Left colon (tissue), 2 donors: ENCODE measurements around the gene NAALADL2. TPM values are rescaled to one million over a fixed set of nuclear protein-coding genes. Genes with fewer than 3 reads are reported as not detected.
A peak's percentile ranks its signal among the peaks of the same experiment; 100 is the strongest.

Experiments
- ATAC-seq: fragments of 200-7000 bp; cut with Tn5 transposase; one replicate; pipeline ENCODE4 v1.9.1; 2020; ENCODE audit warnings: mild to moderate bottlenecking, moderate library complexity
- DNase-seq, 2 donors: peaks; one replicate each; pipeline ENCODE4 v3.0.0-alpha.2; 2020
- intact Hi-C, 2 donors: fragments of 100-400 bp; cut with DNase I in 1 of 2; cut with micrococcal nuclease in 1 of 2; formaldehyde crosslinking; loops; one replicate each; pipeline versions ENCODE4 v1.11.2 to v1.14.0; 2022; cut with DNase I, micrococcal nuclease
- total RNA-seq, 2 donors: library from RNA; stranded (reverse); fragmentation: NEBNext Ultra II Directional; extraction: Animal tissue kit (Norgen Biotek cat#: 25700); gene quantifications; one replicate each; pipeline ENCODE4 v1.2.1, GENCODE V29; 2021
- donor health status: DM: no; HTN: no; CAD: no.
- donor health status: DM: yes; HTN: yes; CAD: no.

Gene NAALADL2
- total RNA-seq, 2 donors from 2014 or later, result 20.7 to 21.1 TPM

DNA sequence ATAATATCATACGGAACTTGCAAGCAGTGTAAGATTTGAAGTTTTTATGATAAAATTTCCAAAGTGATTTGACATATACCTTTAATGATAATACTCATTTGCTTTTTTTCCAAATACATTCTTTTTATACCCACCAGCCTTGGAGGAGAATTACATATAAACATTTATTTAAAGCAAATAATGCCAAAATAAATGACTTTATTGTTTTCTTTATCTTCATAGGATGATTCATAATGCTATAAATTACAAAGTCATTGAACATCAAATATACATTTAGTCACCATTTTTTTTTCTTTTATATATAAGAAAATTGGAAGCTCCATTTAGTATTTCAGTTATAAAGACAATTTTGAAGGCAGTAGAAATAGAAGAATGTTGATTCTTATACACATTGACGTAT, 450.9 kb downstream of the NAALADL2 start:
- no peak for ATAC-seq

DNA sequence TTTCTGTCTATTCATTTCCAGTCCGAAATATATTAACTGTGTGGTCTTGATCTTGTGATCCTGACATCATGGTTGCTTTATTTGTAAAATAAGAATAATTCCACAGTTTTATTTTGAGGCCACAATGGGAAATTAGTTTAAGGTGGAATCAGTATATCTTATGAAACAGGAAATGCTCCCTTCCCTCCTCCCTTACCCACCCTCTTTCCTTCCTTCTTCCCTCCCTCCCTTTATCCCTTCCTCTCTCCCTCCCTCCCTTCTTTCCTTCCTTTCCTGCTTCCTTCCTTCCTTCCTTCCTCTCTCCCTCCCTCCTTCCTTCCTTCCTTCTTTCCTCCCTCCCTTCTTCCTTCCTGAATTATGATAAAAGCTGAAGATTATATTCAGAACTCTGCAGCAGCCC, 452.3 kb downstream of the NAALADL2 start:
- no peak for ATAC-seq
- no peak for DNase-seq
- intact Hi-C loops, result no loop called here

More for the DNA sequence above, 450.9 kb downstream of the NAALADL2 start:
- DNase-seq, result no peak
- intact Hi-C loops, result no loop called here

DNA sequence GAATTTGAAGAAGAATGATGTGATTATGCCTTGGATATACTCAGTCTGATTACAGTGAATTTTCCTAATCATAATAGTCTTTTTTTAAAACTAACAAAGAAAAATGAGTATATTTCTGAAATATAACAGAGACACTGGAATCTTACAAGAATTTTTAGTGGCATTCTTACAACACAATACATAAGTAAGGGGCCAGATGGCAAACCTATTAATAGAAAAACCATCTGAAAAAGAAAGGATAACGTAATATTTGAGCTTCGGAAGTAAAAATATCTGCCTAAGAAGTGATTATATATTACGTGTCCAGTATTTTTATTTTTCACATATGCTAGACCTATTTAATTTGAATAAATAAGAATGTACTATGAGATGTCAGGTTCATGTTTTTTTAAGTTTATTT, 452.8 kb downstream of the NAALADL2 start:
- DNase-seq, result no peak
- no peak for ATAC-seq

DNA sequence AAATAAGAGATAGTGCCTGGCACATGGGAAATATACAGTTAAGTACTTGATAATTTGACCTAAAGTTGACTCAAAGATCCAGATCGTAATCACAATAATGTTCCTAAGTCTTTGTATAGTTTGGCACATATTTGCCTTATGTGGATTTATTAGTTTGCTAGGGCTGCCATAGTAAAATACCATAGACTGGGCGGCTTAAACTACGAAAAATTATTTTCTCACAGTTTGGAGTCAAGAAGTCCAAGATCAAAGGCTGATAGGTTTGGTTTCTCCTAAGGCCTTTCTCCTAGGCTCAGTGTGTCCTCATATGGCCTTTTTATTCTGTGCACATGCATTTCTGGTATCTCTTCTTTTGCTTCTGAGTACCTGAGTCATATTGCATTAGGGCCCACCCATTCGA, 453.7 kb downstream of the NAALADL2 start:
- ATAC-seq, result no peak

More for the DNA sequence above, 452.8 kb downstream of the NAALADL2 start:
- intact Hi-C loops, result no loop called here

DNA sequence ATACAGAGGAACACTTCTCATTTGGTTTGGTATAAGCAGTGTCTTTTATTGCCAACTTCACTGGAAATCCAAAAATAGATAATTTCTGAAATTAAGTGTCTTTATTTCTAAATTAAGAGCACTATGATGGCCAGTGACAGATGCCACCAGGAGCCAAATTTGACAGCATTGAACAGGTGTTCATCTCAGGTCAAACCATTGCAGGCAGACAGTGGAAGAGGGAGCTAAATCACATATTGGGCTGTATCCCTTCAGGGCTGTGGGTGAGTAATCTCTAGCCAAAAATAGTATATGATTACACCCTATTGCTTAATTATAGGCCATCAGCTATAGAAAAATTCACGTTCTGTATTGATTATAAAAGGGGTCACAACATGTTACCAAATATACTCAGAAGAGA, 457.7 kb downstream of the NAALADL2 start:
- intact Hi-C loops, result no loop called here
- no peak for DNase-seq
- no peak for ATAC-seq

More for the DNA sequence above, 453.7 kb downstream of the NAALADL2 start:
- no peak for DNase-seq
- intact Hi-C loops, result no loop called here

DNA sequence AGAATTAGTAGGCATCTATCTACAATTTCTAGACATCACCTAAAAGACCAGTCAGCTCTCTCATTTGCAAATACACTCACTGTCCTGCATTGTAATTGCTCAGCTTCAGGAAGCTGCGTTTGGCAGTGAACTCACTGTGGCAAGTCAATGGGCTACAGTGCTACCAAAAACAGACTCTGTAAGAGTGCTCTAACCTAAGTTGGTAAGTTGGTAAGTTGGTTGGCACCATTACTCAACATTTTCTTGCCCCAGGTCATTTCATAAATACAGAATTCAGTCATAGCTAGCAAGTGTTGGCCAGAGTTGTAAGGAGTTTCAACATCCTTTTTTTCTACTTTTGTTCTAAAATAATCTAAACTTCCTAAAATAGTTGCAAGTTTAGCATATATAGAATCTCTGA, 466.3 kb downstream of the NAALADL2 start:
- DNase-seq (no peak), ATAC-seq (no peak)
- intact Hi-C loops, result no loop called here

DNA sequence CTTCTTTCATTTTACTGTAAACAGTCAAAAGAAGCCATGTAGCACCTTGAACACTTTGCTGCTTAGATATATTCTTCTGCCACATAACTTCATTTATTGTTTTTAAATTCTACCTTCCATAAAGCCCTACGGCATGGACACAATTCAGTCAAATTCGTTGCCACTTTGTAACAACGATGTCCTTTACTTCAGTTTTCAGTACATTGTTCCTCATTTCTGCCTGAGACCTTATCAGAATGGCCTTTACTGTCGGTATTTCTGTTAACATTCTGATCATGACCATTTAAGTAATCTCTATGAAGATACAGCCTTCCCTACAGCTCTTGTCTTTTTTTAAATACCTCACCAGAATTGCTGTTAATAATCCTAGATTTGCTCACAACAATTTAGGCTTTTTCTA, 466.9 kb downstream of the NAALADL2 start:
- ATAC-seq, result no peak
- DNase-seq, result no peak
- intact Hi-C loops, result no loop called here

DNA sequence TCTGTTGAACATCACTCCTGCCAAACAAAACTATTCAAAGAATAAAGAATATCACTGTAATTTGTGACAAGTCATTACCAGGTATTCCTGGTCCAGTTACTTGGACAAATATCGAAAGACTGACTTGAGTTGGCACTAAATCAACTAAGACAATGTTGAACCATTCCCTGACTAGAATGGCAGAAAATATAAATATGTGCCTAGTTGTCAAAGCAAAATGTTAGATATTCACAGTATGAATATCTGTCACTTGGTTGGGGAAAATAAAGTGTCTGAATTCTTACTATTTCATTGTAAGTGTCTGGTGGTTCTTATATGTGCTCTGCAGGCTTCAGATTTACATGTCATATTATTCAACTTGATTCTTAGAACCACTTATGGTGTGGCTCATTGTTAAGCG, 470.2 kb downstream of the NAALADL2 start:
- ATAC-seq (no peak), DNase-seq (no peak)
- intact Hi-C loops, result no loop called here

DNA sequence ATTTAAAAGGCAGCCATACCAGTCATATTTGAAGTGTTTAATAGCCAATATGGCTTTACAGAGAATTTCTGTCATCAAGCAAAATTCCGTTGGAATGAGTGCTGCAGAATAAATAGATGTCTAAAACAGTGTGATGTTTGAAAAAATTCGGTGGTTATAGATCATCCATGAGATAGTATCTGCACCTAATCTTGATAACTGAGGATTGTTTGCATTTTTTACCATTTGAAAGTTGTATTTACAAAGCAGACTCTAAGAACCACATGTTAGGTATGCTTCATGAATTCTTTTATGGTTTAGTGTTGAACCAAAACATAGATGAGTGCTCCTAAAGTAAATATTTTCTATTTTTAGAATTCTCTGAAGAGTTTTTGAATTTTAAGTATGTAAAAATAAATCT, 476.1 kb downstream of the NAALADL2 start:
- intact Hi-C loops, result no loop called here
- ATAC-seq (no peak), DNase-seq (no peak)

DNA sequence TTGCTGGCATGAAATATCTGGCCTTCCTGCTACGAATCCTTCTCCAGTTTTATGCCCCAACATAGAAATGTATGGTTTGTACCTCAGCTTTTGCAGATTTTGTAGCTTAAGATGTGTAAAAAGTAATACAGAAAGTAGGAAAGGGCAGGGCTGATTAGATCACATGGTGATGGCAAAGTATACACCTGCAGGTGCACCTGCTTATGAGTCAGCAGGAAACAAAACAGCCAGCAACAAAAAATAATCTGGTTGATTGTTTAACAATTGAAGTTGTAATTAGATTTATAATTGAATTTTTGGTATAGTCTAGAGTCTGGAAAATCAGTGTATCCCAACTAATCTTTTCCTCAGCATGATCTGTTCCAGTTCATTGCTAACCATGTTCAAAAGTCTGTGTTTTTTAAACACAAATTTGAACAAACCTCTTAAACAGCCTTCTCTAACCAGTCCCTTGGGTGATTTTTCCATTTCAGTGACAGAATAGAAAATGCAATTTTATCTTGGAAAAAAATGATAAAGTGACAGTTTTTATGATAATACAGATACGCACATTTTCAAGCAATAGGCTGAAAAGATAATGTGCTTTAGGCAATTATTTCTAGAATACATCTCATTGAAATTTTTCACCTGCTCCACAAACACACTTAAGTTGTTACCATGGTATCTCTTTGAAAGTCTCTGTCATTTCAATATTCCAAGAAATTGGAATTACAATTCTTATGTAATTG, 477.4 kb downstream of the NAALADL2 start:
- DNase-seq, result peak in 1 of 2 donors; percentile 30
- peak; percentile 82 for ATAC-seq
- intact Hi-C loops, result no loop called here

DNA sequence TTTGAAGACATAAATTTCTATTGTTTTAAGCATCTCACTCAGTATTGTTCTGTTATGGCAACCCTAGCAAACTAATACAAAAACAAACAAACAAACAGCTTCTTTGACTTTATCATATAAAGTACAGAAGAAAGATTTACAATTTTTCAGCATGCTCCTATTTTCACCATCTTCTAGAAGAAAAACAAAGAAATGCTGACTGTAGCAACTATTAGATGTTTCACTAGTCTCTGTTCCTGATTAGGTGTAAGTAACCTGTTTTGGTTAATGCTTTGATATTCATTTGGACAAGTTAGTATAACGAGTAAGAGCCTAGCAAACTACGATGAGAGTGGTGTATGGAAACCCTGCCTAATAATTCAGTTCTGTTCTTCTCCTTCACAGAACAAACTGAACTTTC, 478.5 kb downstream of the NAALADL2 start:
- intact Hi-C loops, result no loop called here
- ATAC-seq, result no peak
- no peak for DNase-seq

DNA sequence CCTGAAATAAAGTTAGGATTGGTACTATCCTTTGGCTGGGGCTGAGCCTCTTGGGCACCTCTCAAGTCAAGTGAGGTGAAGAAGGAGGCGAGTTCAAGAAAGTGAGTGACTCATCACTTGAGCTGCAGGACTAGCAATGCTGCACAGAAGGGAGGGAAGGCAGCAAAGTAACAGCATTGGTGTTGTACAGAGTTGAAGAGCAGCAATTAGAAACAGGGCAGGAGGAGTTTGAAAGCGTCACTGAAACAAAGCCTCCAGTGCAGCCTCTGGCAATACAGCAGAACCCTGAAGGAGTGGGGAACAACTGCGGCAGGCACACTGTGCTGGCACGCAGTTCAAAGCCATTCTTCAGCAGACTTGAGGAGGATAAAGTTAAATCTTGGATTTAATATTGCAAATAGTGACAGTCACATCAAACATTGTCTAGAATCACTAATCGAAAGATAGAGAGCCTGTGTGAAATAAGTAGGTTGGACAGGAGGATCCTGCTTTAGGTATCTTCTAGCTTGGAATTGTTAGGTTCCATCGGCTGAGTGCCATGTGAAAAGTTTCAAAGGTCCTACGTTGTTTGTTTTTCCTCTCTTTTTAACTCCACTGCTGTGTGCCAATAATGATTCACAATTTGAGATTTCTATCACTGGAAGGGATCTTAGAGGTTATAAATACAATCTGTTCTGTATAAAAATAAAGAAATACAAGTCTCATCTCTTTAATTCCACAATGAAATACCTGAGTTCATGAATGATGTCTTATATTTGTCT, 479.8 kb downstream of the NAALADL2 start:
- DNase-seq, result peak; percentile 11 to 24
- intact Hi-C loops, result no loop called here
- ATAC-seq, result peak; percentile 88

DNA sequence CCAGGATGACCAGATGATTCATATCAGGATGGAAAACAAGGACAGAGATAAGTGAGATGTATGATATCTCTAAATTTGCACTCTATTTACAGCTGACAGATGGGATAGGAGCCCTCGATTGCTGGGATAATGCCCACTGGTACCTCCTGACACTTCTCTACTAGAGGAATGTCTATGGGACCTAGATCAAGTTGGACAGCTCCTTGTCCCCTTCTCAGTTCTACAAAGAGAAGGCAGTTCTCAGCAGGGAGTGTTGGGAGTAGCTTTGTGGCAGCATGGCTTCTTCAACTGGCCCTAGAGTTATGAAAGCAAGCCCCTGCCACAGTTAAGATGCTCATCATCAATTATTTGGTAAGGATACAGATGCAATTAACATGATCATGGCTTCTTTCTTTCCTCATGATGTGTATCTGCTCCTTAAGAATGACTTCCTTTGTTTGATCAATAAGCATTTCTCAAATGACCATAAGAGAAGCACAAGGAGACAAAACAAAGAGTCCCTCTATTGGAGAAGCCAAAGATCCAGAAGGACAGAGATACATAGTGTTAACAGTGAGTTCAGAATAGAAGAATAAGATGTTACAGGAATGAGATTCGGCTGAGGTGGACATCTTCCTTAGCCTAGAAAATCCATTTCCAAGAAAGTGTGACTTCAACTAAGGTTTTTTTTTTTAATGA, 481.3 kb downstream of the NAALADL2 start:
- DNase-seq (no peak), ATAC-seq (no peak)
- intact Hi-C loops, result no loop called here

DNA sequence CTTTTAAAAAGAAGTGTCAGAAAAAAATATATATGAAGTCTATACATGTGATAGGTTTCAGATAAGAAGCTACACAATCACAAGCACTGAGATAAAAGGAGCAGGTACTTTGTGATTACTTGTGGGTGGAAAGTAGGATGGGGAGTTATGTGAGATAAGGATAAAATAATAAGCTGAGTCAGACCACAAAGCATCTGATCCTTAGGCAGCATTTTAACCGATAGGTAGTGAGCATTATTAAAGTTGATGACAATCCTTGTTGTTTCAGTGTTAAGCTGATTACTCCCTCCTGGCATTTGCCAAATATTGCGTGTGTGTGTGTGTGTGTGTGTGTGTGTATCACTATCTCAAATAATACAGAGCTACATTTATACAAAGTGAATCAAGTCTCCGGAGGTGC, 483.1 kb downstream of the NAALADL2 start:
- DNase-seq (no peak), ATAC-seq (no peak)
- intact Hi-C loops, result no loop called here

DNA sequence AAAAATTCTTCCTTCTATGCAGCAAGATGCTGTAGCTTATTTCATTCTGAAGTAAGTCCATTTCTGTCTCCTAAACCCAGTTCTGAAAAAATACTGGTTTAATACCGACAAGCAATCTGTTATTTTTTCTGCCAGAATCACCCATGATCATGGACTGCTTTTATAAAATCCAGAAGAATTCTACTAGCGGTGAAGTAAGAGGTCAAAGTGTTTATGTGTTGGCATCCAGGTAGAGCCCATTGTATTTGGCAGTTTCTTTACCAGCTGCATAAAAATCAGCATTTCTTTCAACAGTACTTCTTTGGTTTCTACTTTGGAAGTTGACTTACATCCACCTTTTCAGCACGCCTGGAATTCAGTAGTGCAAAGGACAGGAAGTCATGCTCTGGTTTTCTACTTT, 484.8 kb downstream of the NAALADL2 start:
- intact Hi-C loops, result no loop called here
- DNase-seq, result no peak
- no peak for ATAC-seq

DNA sequence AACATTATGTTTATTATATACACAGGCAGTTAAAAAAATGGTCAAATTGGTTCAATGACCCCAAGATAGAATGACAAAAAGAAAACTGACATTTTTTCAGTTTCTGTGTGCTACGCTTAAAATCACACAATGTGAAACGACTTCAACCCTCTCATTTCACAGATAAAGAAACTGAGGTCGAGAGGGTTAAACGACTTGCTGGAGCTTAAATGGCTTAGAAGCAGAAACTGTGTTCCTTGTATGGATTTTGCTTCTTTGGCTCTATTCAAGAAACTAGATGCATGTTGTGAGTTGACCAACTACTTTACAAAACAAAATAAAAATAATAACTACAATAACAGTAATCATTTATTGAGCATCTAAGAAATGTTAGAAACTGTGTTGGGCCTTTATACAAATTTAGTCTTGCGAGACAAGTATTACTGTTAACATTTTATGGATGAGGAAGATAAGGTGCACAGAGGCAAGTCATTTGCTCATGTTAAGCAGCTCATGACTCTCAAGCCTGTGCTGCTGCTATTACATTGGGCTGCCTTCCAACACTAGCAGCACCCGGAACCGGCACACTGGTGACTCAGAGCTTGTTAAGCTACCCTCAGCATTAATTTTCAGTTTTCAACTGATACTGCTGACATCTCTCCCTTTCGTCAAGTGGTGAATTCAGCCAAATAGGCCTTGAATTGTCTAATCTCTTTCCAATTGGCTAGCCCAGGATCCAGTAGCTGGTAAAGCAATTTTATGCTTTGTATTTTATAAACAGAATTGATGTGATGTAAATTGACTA, 487.6 kb downstream of the NAALADL2 start:
- peak; percentile 100 for ATAC-seq
- peak; percentile 44 to 67 for DNase-seq
- intact Hi-C loops, result no loop called here

DNA sequence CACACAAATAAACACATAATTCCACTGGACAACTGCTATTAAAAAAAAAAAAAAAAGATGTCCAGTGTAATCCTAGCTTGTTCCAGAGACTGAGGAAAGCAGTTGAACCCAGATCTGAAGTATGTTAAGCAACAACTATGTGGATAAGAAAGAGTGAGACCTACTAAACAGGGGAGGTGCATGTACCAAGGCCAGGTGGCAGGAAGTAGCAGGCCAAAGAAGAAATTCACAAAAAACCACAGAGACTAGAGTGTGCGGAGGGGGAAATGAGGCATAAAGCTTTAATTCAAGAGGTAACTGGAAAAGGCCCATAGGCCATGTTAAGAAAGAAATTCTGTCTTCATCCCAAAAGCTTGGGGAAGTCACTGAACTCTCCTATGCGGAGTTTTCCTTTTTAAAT, 490.0 kb downstream of the NAALADL2 start:
- DNase-seq, result no peak
- ATAC-seq, result no peak
- intact Hi-C loops, result no loop called here

DNA sequence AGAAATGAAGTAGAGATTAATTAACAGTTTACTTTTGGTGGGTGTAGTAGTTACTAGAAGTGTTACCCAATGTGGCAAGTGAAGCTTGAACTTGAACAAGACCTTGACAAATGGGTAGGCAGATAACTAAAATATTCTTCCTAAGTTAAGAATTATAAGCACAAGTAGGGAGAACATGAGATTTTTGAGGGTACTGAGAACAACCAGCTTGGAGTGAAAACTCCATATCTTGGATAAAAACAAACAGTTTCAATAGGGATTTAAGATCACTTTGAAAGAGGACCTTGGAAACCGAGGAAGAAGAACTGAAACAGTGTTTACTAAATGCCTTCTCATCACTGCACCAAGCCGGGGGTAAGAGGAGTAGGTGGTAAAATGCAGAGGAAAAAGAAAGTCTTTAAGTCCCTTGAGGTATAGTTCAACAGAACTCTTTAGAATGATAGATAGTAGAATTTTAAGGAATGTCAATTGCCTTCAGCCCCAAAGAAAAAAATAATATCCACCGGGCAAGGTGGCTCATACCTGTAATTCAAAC, 496.7 kb downstream of the NAALADL2 start:
- intact Hi-C loops, result no loop called here
- ATAC-seq (no peak), DNase-seq (no peak)

DNA sequence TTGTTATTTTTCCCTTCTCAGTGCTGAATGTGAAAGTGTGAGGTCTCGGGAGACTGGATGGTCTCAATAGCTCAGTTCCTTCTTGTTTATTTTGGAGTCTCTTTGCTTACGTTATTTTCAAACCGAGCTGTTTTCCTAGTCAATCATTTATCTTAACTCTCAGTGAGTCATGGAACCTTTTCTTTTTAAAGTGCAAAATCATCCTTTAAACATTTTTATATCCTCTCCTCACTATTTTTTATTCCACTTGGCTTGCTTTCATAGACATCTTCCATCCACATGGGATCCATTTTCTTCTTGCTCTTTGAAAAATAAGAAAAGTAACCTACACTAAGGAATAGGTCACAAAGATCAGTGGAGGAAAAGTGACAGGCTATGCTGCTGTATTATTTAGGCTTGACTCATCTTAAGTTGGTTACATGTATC, 497.8 kb downstream of the NAALADL2 start:
- DNase-seq, result no peak
- intact Hi-C loops, result no loop called here
- no peak for ATAC-seq
